ENCODE results near the gene ARHGAP27. TPM values are rescaled to one million over a fixed set of nuclear protein-coding genes. Genes with fewer than 3 reads are reported as not detected.
A peak's percentile ranks its signal among the peaks of the same experiment; 100 is the strongest.

Gene ARHGAP27
- total and polyA plus RNA-seq, 9 of the 15 experiments (the other 6 are each of a cell fraction or from before 2014, with no cell fraction given): 0.04 to 4.6 (median 2.1) TPM

GRCh38 chr17:45385331-45385997 lies 47.2 kb downstream of the ARHGAP27 start (continued):
- TF ChIP-seq ZNF384 (IDR thresholded peaks at IDR 0.05; ENCODE audit: low read depth, low read length): no peak
- TF ChIP-seq UBTF (IDR thresholded peaks at IDR 0.05; ENCODE audit: borderline replicate concordance in 1 of 2, low read depth in 2 of 2, low read length in 2 of 2): no peak
- no peak for TF ChIP-seq ZNF184 (CRISPR knock-in tag; IDR thresholded peaks at IDR 0.05)
- TF ChIP-seq E2F3 (CRISPR knock-in tag; IDR thresholded peaks at IDR 0.05): peak; percentile 79
- peak; percentile 16 to 50; a peak in 1 of 4 replicates for TF ChIP-seq TBL1XR1 (IDR thresholded peaks at IDR 0.05; ENCODE audit: low read length in 2 of 2)
- TF ChIP-seq SOX6 (IDR thresholded peaks at IDR 0.05): 0 out of 2 replicates have a peak, but pooled peaks have one; percentile 20
- TF ChIP-seq NEUROD1 (IDR thresholded peaks at IDR 0.05; ENCODE audit: borderline replicate concordance, low read depth, low read length, partially characterized antibody): peak; percentile 71
- 0 out of 2 replicates have a peak, but pooled peaks have one; percentile 44 for TF ChIP-seq ETV5 (CRISPR knock-in tag; IDR thresholded peaks at IDR 0.05; ENCODE audit: low read depth)
- TF ChIP-seq HDAC1 (IDR thresholded peaks at IDR 0.05): 0 out of 4 replicates have a peak, but pooled peaks of 1 of the 2 experiments have one; percentile 13
- no peak for TF ChIP-seq CREB1 (IDR thresholded peaks at IDR 0.05)
- TF ChIP-seq CREB1 (CRISPR knock-in tag; IDR thresholded peaks at IDR 0.05): no peak
- peak; percentile 66; the same call in 1 of the 2 replicates for TF ChIP-seq TFAP4 (CRISPR knock-in tag; IDR thresholded peaks at IDR 0.05; ENCODE audit: borderline replicate concordance)
- TF ChIP-seq CTCFL (IDR thresholded peaks at IDR 0.05; ENCODE audit: borderline replicate concordance, insufficient read depth, low read depth, low read length, poor library complexity, severe bottlenecking): peak; percentile 5
- no peak for TF ChIP-seq ZNF444 (CRISPR knock-in tag; IDR thresholded peaks at IDR 0.05)
- TF ChIP-seq TEAD4 (IDR thresholded peaks at IDR 0.05; ENCODE audit: low read length): peak; percentile 8; the same call in 1 of the 2 replicates
- no peak for TF ChIP-seq TEAD4 (CRISPR knock-in tag; IDR thresholded peaks at IDR 0.05; ENCODE audit: borderline replicate concordance)
- TF ChIP-seq ZNF24 (IDR thresholded peaks at IDR 0.05): peak; percentile 61; the same call in 1 of the 2 replicates
- TF ChIP-seq TARDBP (IDR thresholded peaks at IDR 0.05): no peak
- TF ChIP-seq STAT5A (IDR thresholded peaks at IDR 0.05; ENCODE audit: borderline replicate concordance, low read length): no peak
- TF ChIP-seq STAG1 (CRISPR knock-in tag; IDR thresholded peaks at IDR 0.05; ENCODE audit: borderline replicate concordance): peak; percentile 96
- no peak for TF ChIP-seq ASH1L (IDR thresholded peaks at IDR 0.05; ENCODE audit: borderline replicate concordance, low read depth, partially characterized antibody)
- no peak for TF ChIP-seq POU5F1 (IDR thresholded peaks at IDR 0.05; ENCODE audit: borderline replicate concordance, low read depth, low read length, partially characterized antibody)
- TF ChIP-seq ARID2 (IDR thresholded peaks at IDR 0.05): peak; percentile 97
- peak; percentile 84 for TF ChIP-seq CC2D1A (IDR thresholded peaks at IDR 0.05)
- 0 out of 2 replicates have a peak, but pooled peaks have one; percentile 17 for TF ChIP-seq KLF6 (CRISPR knock-in tag; IDR thresholded peaks at IDR 0.05; ENCODE audit: borderline replicate concordance)
